Suprapubic skin (tissue), 4 donors: ENCODE measurements around the gene ACKR3. TPM values are rescaled to one million over a fixed set of nuclear protein-coding genes. Genes with fewer than 3 reads are reported as not detected.

ENCODE experiments used
- DNase-seq, 2 donors: peaks; one replicate each; pipeline ENCODE4 v3.0.0-alpha.2; 2019; ENCODE audit warnings: low spot score in 2 of 2
- H3K27ac ChIP-seq: fragments of 200-600 bp; sonication (generic); one replicate; pipeline ENCODE4 v1.5.1; 2019
- H3K27me3 ChIP-seq: fragments of 200-600 bp; sonication (generic); one replicate; pipeline ENCODE4 v1.5.1; 2019
- H3K36me3 ChIP-seq: fragments of 200-600 bp; sonication (generic); one replicate; pipeline ENCODE4 v1.5.1; 2019
- H3K4me1 ChIP-seq: fragments of 200-600 bp; sonication (generic); one replicate; pipeline ENCODE4 v1.5.1; 2019
- H3K4me3 ChIP-seq: fragments of 200-600 bp; sonication (generic); one replicate; pipeline ENCODE4 v1.5.1; 2019; ENCODE audit warnings: mild to moderate bottlenecking
- H3K9me3 ChIP-seq: fragments of 200-600 bp; sonication (generic); one replicate; pipeline ENCODE4 v1.5.1; 2019
- EP300 ChIP-seq: sonication (generic); formaldehyde crosslinking; IDR thresholded peaks from one replicate; pipeline ENCODE4 v1.6.1; 2017; ENCODE audit warnings: antibody characterized with exemption
- POLR2A ChIP-seq, 2 donors: fragments of 450-650 bp; IDR thresholded peaks; one replicate each; pipeline ENCODE4 v1.6.1; 2017; ENCODE audit warnings: antibody characterized with exemption in 2 of 2, mild to moderate bottlenecking in 2 of 2, moderate library complexity in 2 of 2
- POLR2AphosphoS5 ChIP-seq, 3 donors: sonication (generic); formaldehyde crosslinking; IDR thresholded peaks; one replicate each; pipeline ENCODE4 v1.6.1; 2017; ENCODE audit warnings: antibody characterized with exemption in 3 of 3
- WGBS: methylation state at CpG from one replicate; pipeline ENCODE4 v1.1.5; 2018; 5-methylcytosine and 5-hydroxymethylcytosine counted together
- total RNA-seq, 4 donors: library from RNA; depleted of rRNA; stranded (reverse); fragments of >200 nt; gene quantifications; one replicate each; pipeline ENCODE4 v1.1.0, GENCODE V29; 2016
- TF ChIP-seq, protein P1 (sequence below), 2 donors: fragments of 200-600 bp in 1 of 2; fragments of 450-650 bp in 1 of 2; sonication (generic) in 1 of 2; IDR thresholded peaks; one replicate each; pipeline ENCODE4 v1.5.1; 2016 to 2019; ENCODE audit warnings: antibody characterized with exemption in 2 of 2, mild to moderate bottlenecking in 1 of 2, moderate library complexity in 1 of 2

Gene ACKR3
- total RNA-seq, 4 donors from 2014 or later, result 15.8 to 51.5 (median 34.9) TPM

DNA sequence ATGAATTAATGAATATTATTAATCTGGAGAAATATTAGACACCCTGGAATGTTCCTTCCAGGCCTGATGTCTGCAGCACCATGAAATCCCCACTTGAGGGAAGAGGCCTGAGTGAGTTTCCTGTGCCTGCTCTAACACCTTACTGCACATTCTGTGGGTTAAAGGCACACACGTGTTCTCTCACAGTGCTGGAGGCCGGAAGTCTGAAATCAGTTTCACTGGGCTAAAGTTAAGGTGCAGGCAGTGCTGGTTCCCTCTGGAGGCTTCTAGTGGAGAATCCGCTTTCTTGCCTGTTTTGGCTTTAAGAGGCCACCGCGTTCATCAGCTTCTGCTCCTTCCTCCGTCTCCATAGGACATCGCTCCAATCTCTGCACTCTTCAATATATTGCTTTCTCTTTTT, 48.7 kb downstream of the ACKR3 start:
- Histone ChIP-seq H3K36me3 (no peaks in the 10 kb centered on the region), H3K27me3 (peaks cover 19% of the 10 kb centered on the region), H3K27ac (no peak overlapping the region), H3K9me3 (no peaks in the 10 kb centered on the region), H3K4me3 (no peak overlapping the region), H3K4me1 (no peaks in the 10 kb centered on the region)
- TF ChIP-seq, protein P1, sequence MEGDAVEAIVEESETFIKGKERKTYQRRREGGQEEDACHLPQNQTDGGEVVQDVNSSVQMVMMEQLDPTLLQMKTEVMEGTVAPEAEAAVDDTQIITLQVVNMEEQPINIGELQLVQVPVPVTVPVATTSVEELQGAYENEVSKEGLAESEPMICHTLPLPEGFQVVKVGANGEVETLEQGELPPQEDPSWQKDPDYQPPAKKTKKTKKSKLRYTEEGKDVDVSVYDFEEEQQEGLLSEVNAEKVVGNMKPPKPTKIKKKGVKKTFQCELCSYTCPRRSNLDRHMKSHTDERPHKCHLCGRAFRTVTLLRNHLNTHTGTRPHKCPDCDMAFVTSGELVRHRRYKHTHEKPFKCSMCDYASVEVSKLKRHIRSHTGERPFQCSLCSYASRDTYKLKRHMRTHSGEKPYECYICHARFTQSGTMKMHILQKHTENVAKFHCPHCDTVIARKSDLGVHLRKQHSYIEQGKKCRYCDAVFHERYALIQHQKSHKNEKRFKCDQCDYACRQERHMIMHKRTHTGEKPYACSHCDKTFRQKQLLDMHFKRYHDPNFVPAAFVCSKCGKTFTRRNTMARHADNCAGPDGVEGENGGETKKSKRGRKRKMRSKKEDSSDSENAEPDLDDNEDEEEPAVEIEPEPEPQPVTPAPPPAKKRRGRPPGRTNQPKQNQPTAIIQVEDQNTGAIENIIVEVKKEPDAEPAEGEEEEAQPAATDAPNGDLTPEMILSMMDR (IDR thresholded peaks at IDR 0.05), result no peak
- no peak for TF ChIP-seq POLR2AphosphoS5 (IDR thresholded peaks at IDR 0.05)
- TF ChIP-seq POLR2A (IDR thresholded peaks at IDR 0.05), result no peak
- TF ChIP-seq EP300, result no peak
- DNase-seq, result no peak
- WGBS, result 82% methylated on average over 7 of the region's 7 CpGs

DNA sequence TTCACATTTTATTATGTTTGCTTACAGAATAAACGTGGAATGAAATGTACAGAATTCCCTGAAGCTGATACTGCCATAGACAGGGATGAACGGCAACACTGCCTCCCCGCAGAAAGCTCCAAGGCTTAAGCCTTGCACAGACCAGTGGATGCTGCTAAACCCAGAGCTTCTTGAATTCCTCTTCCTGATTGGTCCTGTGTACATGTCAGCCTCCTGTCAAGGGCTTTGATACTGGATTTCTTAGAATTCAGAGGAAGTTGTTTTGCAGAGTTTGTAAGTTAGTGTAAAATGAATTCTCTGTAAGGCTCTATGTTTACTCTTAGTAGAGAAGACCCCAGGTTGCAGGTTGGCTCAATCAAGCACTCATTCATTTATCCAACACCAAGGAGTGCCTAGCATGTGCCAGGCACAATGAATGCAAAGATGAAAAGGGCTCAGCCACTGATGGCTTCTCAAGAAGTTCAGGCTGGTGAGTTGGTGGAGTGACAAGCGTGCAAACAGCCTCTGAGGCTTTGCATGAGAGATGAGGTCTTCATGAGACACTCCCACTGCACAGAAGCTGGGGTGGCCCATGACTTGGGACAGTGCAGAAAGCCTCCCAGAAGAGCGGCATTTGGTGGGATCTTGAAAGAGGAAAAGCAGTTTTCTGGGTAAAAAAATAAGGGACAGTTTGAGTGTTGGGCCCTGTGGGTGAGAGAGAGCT, 50.4 kb downstream of the ACKR3 start:
- no peaks in the 10 kb centered on the region for H3K36me3 ChIP-seq
- WGBS, result 94% methylated on average over 5 of the region's 5 CpGs
- H3K27me3 ChIP-seq, result peaks cover 15% of the 10 kb centered on the region
- DNase-seq, result no peak
- no peaks in the 10 kb centered on the region for H3K9me3 ChIP-seq
- H3K27ac ChIP-seq, result no peak overlapping the region
- TF ChIP-seq POLR2AphosphoS5 (IDR thresholded peaks at IDR 0.05) (no peak), POLR2A (IDR thresholded peaks at IDR 0.05) (no peak), EP300 (no peak)
- TF ChIP-seq, protein P1 (IDR thresholded peaks at IDR 0.05), result no peak
- H3K4me1 ChIP-seq, result no peaks in the 10 kb centered on the region
- H3K4me3 ChIP-seq, result no peak overlapping the region

GRCh38 chr2:236621786-236622185, 52.2 kb downstream of the ACKR3 start:
- DNase-seq, result no peak
- Histone ChIP-seq H3K4me1 (no peaks in the 10 kb centered on the region), H3K9me3 (no peaks in the 10 kb centered on the region), H3K27ac (no peak overlapping the region), H3K4me3 (no peak overlapping the region), H3K27me3 (peaks cover 15% of the 10 kb centered on the region), H3K36me3 (no peaks in the 10 kb centered on the region)
- TF ChIP-seq, protein P1 (IDR thresholded peaks at IDR 0.05), result no peak
- TF ChIP-seq POLR2A (IDR thresholded peaks at IDR 0.05), result no peak
- no peak for TF ChIP-seq POLR2AphosphoS5 (IDR thresholded peaks at IDR 0.05)
- TF ChIP-seq EP300, result no peak
- 77% methylated on average over 10 of the region's 15 CpGs for WGBS

- no peak for TF ChIP-seq EP300
- TF ChIP-seq POLR2AphosphoS5 (IDR thresholded peaks at IDR 0.05), result no peak
- TF ChIP-seq POLR2A (IDR thresholded peaks at IDR 0.05), result no peak
- TF ChIP-seq, protein P1 (IDR thresholded peaks at IDR 0.05), result no peak
Observed at GRCh38 chr2:236622201-236622600, 52.6 kb downstream of the ACKR3 start.

GRCh38 chr2:236622660-236623059, 53.0 kb downstream of the ACKR3 start:
- H3K27me3 ChIP-seq, result peaks cover 15% of the 10 kb centered on the region
- no peak overlapping the region for H3K4me3 ChIP-seq
- DNase-seq, result no peak
- no peaks in the 10 kb centered on the region for H3K4me1 ChIP-seq
- H3K36me3 ChIP-seq, result no peaks in the 10 kb centered on the region
- TF ChIP-seq POLR2A (IDR thresholded peaks at IDR 0.05) (no peak), EP300 (no peak), POLR2AphosphoS5 (IDR thresholded peaks at IDR 0.05) (no peak)
- TF ChIP-seq, protein P1 (IDR thresholded peaks at IDR 0.05), result no peak
- no peaks in the 10 kb centered on the region for H3K9me3 ChIP-seq
- WGBS, result 84% methylated on average over 8 of the region's 9 CpGs
- H3K27ac ChIP-seq, result no peak overlapping the region

More at GRCh38 chr2:236622201-236622600, 52.6 kb downstream of the ACKR3 start:
- Histone ChIP-seq H3K4me1 (no peaks in the 10 kb centered on the region), H3K36me3 (no peaks in the 10 kb centered on the region), H3K4me3 (no peak overlapping the region), H3K9me3 (no peaks in the 10 kb centered on the region), H3K27me3 (peaks cover 15% of the 10 kb centered on the region), H3K27ac (no peak overlapping the region)
- no peak for DNase-seq
- WGBS, result 67% methylated on average over 6 of the region's 6 CpGs
